ENCODE measurements around the gene RERE. TPM values are rescaled to one million over a fixed set of nuclear protein-coding genes. Genes with fewer than 3 reads are reported as not detected.

The RERE gene
- total and polyA plus RNA-seq, 12 donors: 46.5 to 163 (median 139) TPM

GRCh38 chr1:8745749-8746390, 71.6 kb downstream of the RERE start:
- TF ChIP-seq, protein P1, sequence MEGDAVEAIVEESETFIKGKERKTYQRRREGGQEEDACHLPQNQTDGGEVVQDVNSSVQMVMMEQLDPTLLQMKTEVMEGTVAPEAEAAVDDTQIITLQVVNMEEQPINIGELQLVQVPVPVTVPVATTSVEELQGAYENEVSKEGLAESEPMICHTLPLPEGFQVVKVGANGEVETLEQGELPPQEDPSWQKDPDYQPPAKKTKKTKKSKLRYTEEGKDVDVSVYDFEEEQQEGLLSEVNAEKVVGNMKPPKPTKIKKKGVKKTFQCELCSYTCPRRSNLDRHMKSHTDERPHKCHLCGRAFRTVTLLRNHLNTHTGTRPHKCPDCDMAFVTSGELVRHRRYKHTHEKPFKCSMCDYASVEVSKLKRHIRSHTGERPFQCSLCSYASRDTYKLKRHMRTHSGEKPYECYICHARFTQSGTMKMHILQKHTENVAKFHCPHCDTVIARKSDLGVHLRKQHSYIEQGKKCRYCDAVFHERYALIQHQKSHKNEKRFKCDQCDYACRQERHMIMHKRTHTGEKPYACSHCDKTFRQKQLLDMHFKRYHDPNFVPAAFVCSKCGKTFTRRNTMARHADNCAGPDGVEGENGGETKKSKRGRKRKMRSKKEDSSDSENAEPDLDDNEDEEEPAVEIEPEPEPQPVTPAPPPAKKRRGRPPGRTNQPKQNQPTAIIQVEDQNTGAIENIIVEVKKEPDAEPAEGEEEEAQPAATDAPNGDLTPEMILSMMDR (IDR thresholded peaks at IDR 0.05): no peak
- 87 to 92% methylated on average over 6 of the region's 6 CpGs for WGBS, 2 donors
- Histone ChIP-seq H3K27me3 (no peaks in the 10 kb centered on the region), H3K27ac (no peak overlapping the region), H3K36me3 (no peaks in the 10 kb centered on the region), H3K9me3 (no peaks in the 10 kb centered on the region), H3K4me1 (no peaks in the 10 kb centered on the region), H3K4me3 (no peak overlapping the region)
- intact Hi-C loops (cut with DNase I): no loop called here
- DNase-seq: no peak
- no peak for ATAC-seq

- TF ChIP-seq, protein P1 (IDR thresholded peaks at IDR 0.05): no peak
Observed at GRCh38 chr1:8745346-8745745, 72.1 kb downstream of the RERE start.

GRCh38 chr1:8742022-8742924, 75.2 kb downstream of the RERE start:
- DNase-seq: no peak
- H3K4me1 ChIP-seq: peaks cover 0 to 5% (median under 1%) of the 10 kb centered on the region in 9 donors
- 89 to 90% methylated on average over 6 of the region's 6 CpGs for WGBS, 2 donors
- H3K4me3 ChIP-seq: no peak overlapping the region
- H3K9me3 ChIP-seq: peaks cover 0 to 12% (median 6%) of the 10 kb centered on the region in 11 donors
- H3K27ac ChIP-seq: no peak overlapping the region
- no peaks in the 10 kb centered on the region for H3K27me3 ChIP-seq
- no peak for ATAC-seq
- intact Hi-C loops (cut with DNase I): no loop called here
- H3K36me3 ChIP-seq: no peaks in the 10 kb centered on the region
- TF ChIP-seq, protein P1 (IDR thresholded peaks at IDR 0.05): no peak

More at GRCh38 chr1:8745346-8745745, 72.1 kb downstream of the RERE start:
- Histone ChIP-seq H3K36me3 (no peaks in the 10 kb centered on the region), H3K4me3 (no peak overlapping the region), H3K4me1 (no peaks in the 10 kb centered on the region), H3K27ac (no peak overlapping the region), H3K27me3 (no peaks in the 10 kb centered on the region), H3K9me3 (no peaks in the 10 kb centered on the region)
- 84% methylated on average over 6 of the region's 6 CpGs for WGBS, 2 donors
- DNase-seq: no peak
- ATAC-seq: no peak
- intact Hi-C loops (cut with DNase I): no loop called here

DNA sequence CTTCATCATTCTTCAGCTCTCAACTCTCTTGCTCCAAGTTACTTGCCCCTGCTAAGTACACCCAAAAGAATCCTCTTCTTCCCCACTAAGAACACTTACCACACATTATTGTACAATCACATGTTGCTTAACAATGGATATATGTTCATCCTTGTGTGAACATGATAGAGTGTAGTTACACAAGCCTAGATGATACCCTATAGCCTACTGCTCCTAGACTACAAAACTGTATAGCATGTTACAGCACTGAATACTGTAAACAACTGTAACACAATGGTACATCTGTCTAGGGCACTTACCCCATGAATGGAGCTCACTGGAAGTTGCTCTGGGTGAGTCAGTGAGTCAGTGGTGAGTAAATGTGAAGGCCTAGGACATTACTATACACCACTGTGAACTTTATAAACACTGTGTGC, 77.4 kb downstream of the RERE start:
- Histone ChIP-seq H3K36me3 (no peaks in the 10 kb centered on the region), H3K27ac (no peak overlapping the region), H3K4me1 (peaks cover 0 to 14% (median 4%) of the 10 kb centered on the region in 9 donors), H3K9me3 (peaks cover 0 to 12% (median 6%) of the 10 kb centered on the region in 11 donors), H3K4me3 (no peak overlapping the region), H3K27me3 (no peaks in the 10 kb centered on the region)
- intact Hi-C loops (cut with DNase I): no loop called here
- ATAC-seq: no peak
- no peak for DNase-seq
- TF ChIP-seq, protein P1 (IDR thresholded peaks at IDR 0.05): no peak
